Measurements from ENCODE around the gene RAI1. TPM values are rescaled to one million over a fixed set of nuclear protein-coding genes. Genes with fewer than 3 reads are reported as not detected.
A peak's percentile ranks its signal among the peaks of the same experiment; 100 is the strongest.

RAI1 gene
- total and polyA plus RNA-seq, 2 of the 13 experiments (the other 11 are each of a cell fraction or from before 2014, with no cell fraction given), result 3.4 to 5.2 TPM

DNA sequence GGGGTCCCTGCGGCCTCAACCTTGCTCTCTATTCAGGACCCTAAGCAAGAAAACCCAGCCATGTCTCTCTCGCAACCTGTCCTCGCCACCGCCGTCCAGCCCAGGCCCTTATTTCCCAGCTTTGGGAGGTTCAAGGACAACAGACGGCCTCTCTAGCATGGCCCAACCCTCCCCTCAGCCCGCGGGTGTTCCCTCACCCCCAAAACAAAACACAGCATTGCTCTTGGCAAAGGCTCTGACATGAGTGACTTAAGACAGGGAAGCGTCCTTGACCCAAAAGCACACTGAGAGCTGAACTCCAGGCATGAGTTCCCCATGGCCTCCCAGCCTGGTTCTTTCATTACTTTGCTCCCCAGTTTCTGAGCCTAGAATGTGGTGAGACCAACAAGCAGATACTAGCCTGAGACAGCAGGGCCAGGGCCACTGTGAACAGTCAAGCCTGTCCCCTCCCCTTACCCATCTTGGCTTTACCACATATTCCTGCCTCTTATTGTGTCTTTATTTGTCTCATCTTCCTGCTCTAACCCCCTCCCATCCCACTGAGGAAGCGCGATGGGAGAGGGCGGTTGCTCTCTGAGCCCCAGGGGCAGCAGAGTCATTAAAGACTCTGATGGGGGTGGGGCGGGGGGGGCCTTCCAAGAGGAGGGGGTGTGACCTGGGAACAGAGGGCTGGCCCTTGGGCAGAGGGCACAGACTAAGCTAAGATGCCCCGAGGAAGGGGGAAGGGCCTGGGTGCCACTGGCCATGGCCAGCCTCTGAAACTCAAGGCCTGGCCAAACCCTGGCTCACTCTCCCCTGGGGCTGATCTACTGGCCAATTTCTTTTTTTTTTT is 143.7 kb downstream of the RAI1 start (continued):
- TF ChIP-seq, protein P1, sequence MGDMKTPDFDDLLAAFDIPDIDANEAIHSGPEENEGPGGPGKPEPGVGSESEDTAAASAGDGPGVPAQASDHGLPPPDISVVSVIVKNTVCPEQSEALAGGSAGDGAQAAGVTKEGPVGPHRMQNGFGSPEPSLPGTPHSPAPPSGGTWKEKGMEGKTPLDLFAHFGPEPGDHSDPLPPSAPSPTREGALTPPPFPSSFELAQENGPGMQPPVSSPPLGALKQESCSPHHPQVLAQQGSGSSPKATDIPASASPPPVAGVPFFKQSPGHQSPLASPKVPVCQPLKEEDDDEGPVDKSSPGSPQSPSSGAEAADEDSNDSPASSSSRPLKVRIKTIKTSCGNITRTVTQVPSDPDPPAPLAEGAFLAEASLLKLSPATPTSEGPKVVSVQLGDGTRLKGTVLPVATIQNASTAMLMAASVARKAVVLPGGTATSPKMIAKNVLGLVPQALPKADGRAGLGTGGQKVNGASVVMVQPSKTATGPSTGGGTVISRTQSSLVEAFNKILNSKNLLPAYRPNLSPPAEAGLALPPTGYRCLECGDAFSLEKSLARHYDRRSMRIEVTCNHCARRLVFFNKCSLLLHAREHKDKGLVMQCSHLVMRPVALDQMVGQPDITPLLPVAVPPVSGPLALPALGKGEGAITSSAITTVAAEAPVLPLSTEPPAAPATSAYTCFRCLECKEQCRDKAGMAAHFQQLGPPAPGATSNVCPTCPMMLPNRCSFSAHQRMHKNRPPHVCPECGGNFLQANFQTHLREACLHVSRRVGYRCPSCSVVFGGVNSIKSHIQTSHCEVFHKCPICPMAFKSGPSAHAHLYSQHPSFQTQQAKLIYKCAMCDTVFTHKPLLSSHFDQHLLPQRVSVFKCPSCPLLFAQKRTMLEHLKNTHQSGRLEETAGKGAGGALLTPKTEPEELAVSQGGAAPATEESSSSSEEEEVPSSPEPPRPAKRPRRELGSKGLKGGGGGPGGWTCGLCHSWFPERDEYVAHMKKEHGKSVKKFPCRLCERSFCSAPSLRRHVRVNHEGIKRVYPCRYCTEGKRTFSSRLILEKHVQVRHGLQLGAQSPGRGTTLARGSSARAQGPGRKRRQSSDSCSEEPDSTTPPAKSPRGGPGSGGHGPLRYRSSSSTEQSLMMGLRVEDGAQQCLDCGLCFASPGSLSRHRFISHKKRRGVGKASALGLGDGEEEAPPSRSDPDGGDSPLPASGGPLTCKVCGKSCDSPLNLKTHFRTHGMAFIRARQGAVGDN (CRISPR knock-in tag; IDR thresholded peaks at IDR 0.05), result peak; percentile 61
- TF ChIP-seq TGIF2 (CRISPR knock-in tag; IDR thresholded peaks at IDR 0.05), result 0 out of 2 replicates have a peak, but pooled peaks have one; percentile 17
- TF ChIP-seq, protein P2, sequence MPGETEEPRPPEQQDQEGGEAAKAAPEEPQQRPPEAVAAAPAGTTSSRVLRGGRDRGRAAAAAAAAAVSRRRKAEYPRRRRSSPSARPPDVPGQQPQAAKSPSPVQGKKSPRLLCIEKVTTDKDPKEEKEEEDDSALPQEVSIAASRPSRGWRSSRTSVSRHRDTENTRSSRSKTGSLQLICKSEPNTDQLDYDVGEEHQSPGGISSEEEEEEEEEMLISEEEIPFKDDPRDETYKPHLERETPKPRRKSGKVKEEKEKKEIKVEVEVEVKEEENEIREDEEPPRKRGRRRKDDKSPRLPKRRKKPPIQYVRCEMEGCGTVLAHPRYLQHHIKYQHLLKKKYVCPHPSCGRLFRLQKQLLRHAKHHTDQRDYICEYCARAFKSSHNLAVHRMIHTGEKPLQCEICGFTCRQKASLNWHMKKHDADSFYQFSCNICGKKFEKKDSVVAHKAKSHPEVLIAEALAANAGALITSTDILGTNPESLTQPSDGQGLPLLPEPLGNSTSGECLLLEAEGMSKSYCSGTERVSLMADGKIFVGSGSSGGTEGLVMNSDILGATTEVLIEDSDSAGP (CRISPR knock-in tag; IDR thresholded peaks at IDR 0.05; ENCODE audit: borderline replicate concordance), result 0 out of 2 replicates have a peak, but pooled peaks have one; percentile 10
- TF ChIP-seq, protein P3, sequence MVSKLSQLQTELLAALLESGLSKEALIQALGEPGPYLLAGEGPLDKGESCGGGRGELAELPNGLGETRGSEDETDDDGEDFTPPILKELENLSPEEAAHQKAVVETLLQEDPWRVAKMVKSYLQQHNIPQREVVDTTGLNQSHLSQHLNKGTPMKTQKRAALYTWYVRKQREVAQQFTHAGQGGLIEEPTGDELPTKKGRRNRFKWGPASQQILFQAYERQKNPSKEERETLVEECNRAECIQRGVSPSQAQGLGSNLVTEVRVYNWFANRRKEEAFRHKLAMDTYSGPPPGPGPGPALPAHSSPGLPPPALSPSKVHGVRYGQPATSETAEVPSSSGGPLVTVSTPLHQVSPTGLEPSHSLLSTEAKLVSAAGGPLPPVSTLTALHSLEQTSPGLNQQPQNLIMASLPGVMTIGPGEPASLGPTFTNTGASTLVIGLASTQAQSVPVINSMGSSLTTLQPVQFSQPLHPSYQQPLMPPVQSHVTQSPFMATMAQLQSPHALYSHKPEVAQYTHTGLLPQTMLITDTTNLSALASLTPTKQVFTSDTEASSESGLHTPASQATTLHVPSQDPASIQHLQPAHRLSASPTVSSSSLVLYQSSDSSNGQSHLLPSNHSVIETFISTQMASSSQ (IDR thresholded peaks at IDR 0.05; ENCODE audit: low read depth), result no peak
- TF ChIP-seq, protein P3 (CRISPR knock-in tag; IDR thresholded peaks at IDR 0.05; ENCODE audit: borderline replicate concordance), result no peak; the same call in 1 of the 2 replicates
- no peak for TF ChIP-seq ZFP41 (CRISPR knock-in tag; IDR thresholded peaks at IDR 0.05; ENCODE audit: borderline replicate concordance)
- no peak for TF ChIP-seq NFKBIZ (CRISPR knock-in tag; IDR thresholded peaks at IDR 0.05)
- TF ChIP-seq HNF4A (CRISPR knock-in tag; IDR thresholded peaks at IDR 0.05), result peak; percentile 16; the same call in 1 of the 2 replicates

All from HepG2 (cell line).